Measurements from ENCODE around the gene CNTNAP5. TPM values are rescaled to one million over a fixed set of nuclear protein-coding genes. Genes with fewer than 3 reads are reported as not detected.

Gene CNTNAP5
- total and polyA plus RNA-seq, 12 donors = 0.08 to 4.9 (median 0.96) TPM; not detected in 5

DNA sequence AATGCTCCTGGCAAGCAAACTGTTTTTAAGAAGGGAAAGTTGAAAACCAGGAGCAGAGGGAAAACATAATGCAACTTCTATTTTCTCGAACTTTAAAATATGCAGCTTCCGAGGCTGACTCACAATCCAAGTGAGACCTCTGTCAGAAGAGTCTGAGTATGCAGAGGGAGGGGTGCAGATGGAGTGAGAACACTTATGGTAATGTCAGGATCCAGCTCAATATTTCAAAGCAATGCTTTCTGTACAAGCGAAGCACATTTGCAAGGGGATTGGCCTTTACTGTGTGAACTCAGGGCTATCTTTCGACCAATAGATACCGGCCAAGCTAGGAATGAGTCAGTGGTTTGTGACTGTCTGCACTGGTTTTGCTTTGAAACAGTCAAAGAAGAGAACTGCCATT is 242.7 kb downstream of the CNTNAP5 start:
- DNase-seq = no peak
- TF ChIP-seq POLR2A (IDR thresholded peaks at IDR 0.05) = no peak
- TF ChIP-seq, protein P1, sequence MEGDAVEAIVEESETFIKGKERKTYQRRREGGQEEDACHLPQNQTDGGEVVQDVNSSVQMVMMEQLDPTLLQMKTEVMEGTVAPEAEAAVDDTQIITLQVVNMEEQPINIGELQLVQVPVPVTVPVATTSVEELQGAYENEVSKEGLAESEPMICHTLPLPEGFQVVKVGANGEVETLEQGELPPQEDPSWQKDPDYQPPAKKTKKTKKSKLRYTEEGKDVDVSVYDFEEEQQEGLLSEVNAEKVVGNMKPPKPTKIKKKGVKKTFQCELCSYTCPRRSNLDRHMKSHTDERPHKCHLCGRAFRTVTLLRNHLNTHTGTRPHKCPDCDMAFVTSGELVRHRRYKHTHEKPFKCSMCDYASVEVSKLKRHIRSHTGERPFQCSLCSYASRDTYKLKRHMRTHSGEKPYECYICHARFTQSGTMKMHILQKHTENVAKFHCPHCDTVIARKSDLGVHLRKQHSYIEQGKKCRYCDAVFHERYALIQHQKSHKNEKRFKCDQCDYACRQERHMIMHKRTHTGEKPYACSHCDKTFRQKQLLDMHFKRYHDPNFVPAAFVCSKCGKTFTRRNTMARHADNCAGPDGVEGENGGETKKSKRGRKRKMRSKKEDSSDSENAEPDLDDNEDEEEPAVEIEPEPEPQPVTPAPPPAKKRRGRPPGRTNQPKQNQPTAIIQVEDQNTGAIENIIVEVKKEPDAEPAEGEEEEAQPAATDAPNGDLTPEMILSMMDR (IDR thresholded peaks at IDR 0.05) = no peak
- H3K27ac ChIP-seq = no peak overlapping the region

DNA sequence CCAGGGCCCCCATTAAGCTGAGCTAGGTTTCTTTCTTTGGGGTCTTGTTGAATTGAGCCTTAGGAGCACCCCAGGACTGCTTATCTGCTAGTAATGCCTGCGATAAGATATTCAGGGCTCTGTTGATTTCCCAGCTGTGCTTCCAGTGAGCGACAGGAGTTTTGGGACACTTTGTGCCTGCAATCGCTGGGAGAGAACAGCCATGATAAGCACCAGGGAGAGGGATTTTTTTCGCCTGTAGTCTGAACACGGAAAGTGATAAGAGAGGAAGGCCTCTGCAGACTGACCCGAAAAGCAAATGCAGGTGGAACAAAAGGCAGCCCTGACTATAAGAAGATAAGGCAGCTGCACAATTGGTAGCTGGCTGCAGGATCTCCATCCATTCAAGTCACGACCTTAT is 244.3 kb downstream of the CNTNAP5 start:
- DNase-seq = peak in 1 of 7 donors; percentile 60
- no peak overlapping the region for H3K4me3 ChIP-seq
- H3K27me3 ChIP-seq = no peaks in the 10 kb centered on the region
- no peak overlapping the region for H3K27ac ChIP-seq
- TF ChIP-seq, protein P1 (IDR thresholded peaks at IDR 0.05) = no peak
- TF ChIP-seq POLR2A (IDR thresholded peaks at IDR 0.05) = no peak
- no peaks in the 10 kb centered on the region for H3K9me3 ChIP-seq (replicated peaks in 1 of 3)
- 64 to 80% (median 75%) methylated on average over 7 of the region's 7 CpGs for WGBS, 4 donors
- H3K4me1 ChIP-seq (replicated peaks in 1 of 2) = no peaks in the 10 kb centered on the region
- intact Hi-C loops (cut with DNase I) = no loop called here
- no peaks in the 10 kb centered on the region for H3K36me3 ChIP-seq (replicated peaks in 1 of 2)

More for the DNA sequence above, 242.7 kb downstream of the CNTNAP5 start:
- H3K4me3 ChIP-seq = no peak overlapping the region
- WGBS, 4 donors = 47 to 56% (median 53%) methylated on average over 5 of the region's 5 CpGs
- H3K27me3 ChIP-seq = no peaks in the 10 kb centered on the region
- H3K4me1 ChIP-seq (replicated peaks in 1 of 2) = no peaks in the 10 kb centered on the region
- no peaks in the 10 kb centered on the region for H3K9me3 ChIP-seq (replicated peaks in 1 of 3)
- intact Hi-C loops (cut with DNase I) = no loop called here
- H3K36me3 ChIP-seq (replicated peaks in 1 of 2) = no peaks in the 10 kb centered on the region

DNA sequence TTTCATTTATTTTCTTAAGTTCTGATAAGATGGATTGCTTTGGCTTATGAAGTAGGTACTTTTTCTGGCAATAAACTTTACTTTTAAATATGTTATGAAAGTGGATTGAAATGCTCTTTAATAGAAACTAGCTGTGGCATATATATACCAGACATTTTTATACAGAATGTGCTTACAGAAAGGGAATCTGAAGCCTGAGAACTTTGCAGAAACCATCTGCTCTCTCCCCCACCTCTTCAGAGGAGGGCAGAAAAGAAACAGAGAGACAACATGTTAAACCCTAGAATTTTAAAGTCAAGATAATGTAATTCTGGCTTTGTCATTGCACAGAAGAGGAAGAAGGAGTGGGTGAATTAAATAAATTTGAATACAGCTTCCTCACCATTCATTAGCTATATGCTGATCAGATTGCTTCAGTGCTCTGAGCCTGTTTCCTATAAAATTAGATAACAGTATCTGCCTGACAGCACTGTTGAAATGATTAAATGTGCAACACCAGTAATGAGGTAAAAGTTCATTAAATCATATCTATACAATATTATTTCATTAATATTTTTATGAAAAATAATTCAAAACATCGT is 247.3 kb downstream of the CNTNAP5 start:
- intact Hi-C loops (cut with DNase I) = no loop called here
- 54 to 80% (median 55%) methylated on average over 1 of the region's 1 CpG for WGBS, 4 donors
- H3K27ac ChIP-seq = no peak overlapping the region
- H3K36me3 ChIP-seq (replicated peaks in 1 of 2) = no peaks in the 10 kb centered on the region
- no peak overlapping the region for H3K4me3 ChIP-seq
- no peaks in the 10 kb centered on the region for H3K27me3 ChIP-seq
- no peak for DNase-seq
- no peaks in the 10 kb centered on the region for H3K4me1 ChIP-seq (replicated peaks in 1 of 2)
- TF ChIP-seq, protein P1 (IDR thresholded peaks at IDR 0.05) = no peak
- no peak for TF ChIP-seq POLR2A (IDR thresholded peaks at IDR 0.05)
- H3K9me3 ChIP-seq (replicated peaks in 1 of 3) = no peaks in the 10 kb centered on the region

DNA sequence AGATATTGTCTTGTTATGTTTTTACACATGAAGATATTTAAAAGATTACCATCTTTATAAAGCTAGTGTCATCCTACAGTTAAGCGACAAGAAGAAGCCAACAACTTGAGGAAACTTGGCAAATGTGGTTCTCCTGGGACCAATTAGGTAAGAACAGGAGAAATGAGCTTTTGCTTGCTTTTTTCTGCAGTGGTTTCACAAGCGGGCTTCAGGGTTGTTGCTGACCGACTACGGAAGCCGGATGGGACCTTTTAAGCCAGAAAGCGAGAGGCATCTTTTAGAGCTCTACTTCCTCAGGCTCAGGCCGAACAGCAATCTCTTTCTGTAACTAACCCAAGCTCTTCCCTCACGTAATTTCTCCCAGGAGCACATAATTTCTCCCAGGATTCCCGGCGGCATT is 256.5 kb downstream of the CNTNAP5 start:
- intact Hi-C loops (cut with DNase I) = no loop called here
- WGBS, 4 donors = 65 to 81% (median 72%) methylated on average over 9 to 10 of the region's 10 CpGs
- Histone ChIP-seq H3K27me3 (no peaks in the 10 kb centered on the region), H3K4me3 (no peak overlapping the region), H3K9me3 (replicated peaks in 1 of 3) (no peaks in the 10 kb centered on the region), H3K36me3 (replicated peaks in 1 of 2) (no peaks in the 10 kb centered on the region), H3K4me1 (replicated peaks in 1 of 2) (no peaks in the 10 kb centered on the region), H3K27ac (no peak overlapping the region)
- TF ChIP-seq, protein P1 (IDR thresholded peaks at IDR 0.05) = no peak
- no peak for TF ChIP-seq POLR2A (IDR thresholded peaks at IDR 0.05)
- no peak for DNase-seq
